ENCODE data around the gene MAN1A2.

The MAN1A2 gene

GRCh38 chr1:117425050-117425734, 57.9 kb downstream of the MAN1A2 start:
- in situ Hi-C loops (cut with MboI; ENCODE audit: low pct_unique_long_range_greater_than_20kb, low sequenced_read_pairs, unreplicated experiment), result no loop called here
- DNase-seq (ENCODE audit: low spot score), result no peak
- TF ChIP-seq CTCF (IDR thresholded peaks at IDR 0.05; ENCODE audit: extremely low read depth, insufficient read depth, missing control alignments), result no peak

GRCh38 chr1:117427297-117427696, 60.0 kb downstream of the MAN1A2 start:
- TF ChIP-seq CTCF (IDR thresholded peaks at IDR 0.05; ENCODE audit: extremely low read depth, insufficient read depth, missing control alignments), result no peak
- no peak for DNase-seq (ENCODE audit: low spot score)
- in situ Hi-C loops (cut with MboI; ENCODE audit: low pct_unique_long_range_greater_than_20kb, low sequenced_read_pairs, unreplicated experiment), result no loop called here

GRCh38 chr1:117433943-117434342, 66.7 kb downstream of the MAN1A2 start:
- no peak for DNase-seq (ENCODE audit: low spot score)
- in situ Hi-C loops (cut with MboI; ENCODE audit: low pct_unique_long_range_greater_than_20kb, low sequenced_read_pairs, unreplicated experiment), result no loop called here
- no peak for TF ChIP-seq CTCF (IDR thresholded peaks at IDR 0.05; ENCODE audit: extremely low read depth, insufficient read depth, missing control alignments)

DNA sequence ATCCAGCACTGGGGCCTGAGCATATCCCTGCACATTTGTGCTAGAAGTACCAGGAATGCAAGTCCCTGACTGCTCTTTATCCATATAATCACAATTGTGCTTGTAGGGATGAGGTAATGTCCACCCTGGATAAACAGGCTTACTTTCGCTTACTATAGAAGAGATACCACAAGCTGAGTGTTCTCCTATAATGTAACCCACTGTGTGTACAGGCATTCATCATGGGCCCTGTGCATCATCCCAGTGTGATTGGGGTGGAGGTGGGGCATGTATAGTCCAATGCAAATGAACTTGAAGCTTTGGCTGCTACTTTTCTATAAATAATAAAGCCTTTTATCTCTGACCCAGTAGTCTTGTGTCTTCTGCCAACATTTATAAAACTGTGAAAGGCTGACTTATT, 69.3 kb downstream of the MAN1A2 start:
- TF ChIP-seq CTCF (IDR thresholded peaks at IDR 0.05; ENCODE audit: extremely low read depth, insufficient read depth, missing control alignments), result no peak
- in situ Hi-C loops (cut with MboI; ENCODE audit: low pct_unique_long_range_greater_than_20kb, low sequenced_read_pairs, unreplicated experiment), result no loop called here
- no peak for DNase-seq (ENCODE audit: low spot score)

- no peak for DNase-seq (ENCODE audit: low spot score)
- in situ Hi-C loops (cut with MboI; ENCODE audit: low pct_unique_long_range_greater_than_20kb, low sequenced_read_pairs, unreplicated experiment), result no loop called here
- TF ChIP-seq CTCF (IDR thresholded peaks at IDR 0.05; ENCODE audit: extremely low read depth, insufficient read depth, missing control alignments), result no peak
Measured at GRCh38 chr1:117447661-117448060, 80.4 kb downstream of the MAN1A2 start.

DNA sequence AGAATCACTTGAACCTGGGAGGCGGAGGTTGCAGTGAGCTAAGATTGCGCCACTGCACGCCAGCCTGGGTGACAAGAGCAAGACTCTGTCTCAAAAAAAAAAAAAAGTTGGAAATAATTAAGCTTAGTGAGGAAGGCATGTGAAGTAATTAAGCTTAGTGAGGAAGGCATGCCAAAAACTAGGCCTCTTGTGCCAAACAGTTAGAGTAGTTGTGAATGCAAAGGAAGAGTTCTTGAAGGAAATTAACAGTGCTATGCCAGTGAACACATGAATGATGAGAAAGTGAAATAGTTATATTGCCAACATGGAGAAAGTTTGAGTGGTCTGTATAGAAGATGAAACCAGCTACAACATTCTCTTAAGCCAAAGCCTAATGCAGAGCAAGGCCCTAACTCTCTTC, 85.0 kb downstream of the MAN1A2 start:
- in situ Hi-C loops (cut with MboI; ENCODE audit: low pct_unique_long_range_greater_than_20kb, low sequenced_read_pairs, unreplicated experiment), result no loop called here
- TF ChIP-seq CTCF (IDR thresholded peaks at IDR 0.05; ENCODE audit: extremely low read depth, insufficient read depth, missing control alignments), result no peak
- DNase-seq (ENCODE audit: low spot score), result no peak
